ENCODE data around the gene TRMT2A.

The TRMT2A gene

DNA sequence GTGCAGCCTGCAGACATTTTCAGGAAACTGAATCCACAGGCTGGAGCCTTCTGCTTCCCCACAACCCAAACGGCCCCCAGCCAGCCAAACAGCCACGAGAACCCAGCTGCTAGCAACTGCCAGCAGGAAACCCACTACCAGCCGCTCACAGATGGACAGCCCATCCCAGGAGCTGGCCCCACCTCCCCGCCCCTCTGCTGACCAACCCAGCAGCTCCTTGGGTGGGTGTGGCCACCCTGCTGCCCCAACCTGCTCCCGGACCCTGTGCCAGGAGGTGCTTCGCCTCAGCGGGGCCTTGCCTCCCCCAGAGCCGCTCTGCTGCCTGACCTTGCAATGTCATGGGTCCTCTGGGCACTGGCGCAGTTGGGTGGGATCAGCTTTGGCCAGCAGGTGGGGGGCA is 42.0 kb upstream of the TRMT2A start:
- in situ Hi-C loops (cut with HindIII; ENCODE audit: low sequenced_read_pairs) = no loop called here
- DNase-seq (ENCODE audit: low read depth) = no peak
- no peak overlapping the region for H3K4me3 ChIP-seq (ENCODE audit: low read depth, low read length)
- TF ChIP-seq, protein P1, sequence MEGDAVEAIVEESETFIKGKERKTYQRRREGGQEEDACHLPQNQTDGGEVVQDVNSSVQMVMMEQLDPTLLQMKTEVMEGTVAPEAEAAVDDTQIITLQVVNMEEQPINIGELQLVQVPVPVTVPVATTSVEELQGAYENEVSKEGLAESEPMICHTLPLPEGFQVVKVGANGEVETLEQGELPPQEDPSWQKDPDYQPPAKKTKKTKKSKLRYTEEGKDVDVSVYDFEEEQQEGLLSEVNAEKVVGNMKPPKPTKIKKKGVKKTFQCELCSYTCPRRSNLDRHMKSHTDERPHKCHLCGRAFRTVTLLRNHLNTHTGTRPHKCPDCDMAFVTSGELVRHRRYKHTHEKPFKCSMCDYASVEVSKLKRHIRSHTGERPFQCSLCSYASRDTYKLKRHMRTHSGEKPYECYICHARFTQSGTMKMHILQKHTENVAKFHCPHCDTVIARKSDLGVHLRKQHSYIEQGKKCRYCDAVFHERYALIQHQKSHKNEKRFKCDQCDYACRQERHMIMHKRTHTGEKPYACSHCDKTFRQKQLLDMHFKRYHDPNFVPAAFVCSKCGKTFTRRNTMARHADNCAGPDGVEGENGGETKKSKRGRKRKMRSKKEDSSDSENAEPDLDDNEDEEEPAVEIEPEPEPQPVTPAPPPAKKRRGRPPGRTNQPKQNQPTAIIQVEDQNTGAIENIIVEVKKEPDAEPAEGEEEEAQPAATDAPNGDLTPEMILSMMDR (IDR thresholded peaks at IDR 0.05; ENCODE audit: low read depth, low read length, missing control alignments) = no peak

- TF ChIP-seq, protein P1 (IDR thresholded peaks at IDR 0.05; ENCODE audit: low read depth, low read length, missing control alignments) = no peak
- no peak for DNase-seq (ENCODE audit: low read depth)
- no peak overlapping the region for H3K4me3 ChIP-seq (ENCODE audit: low read depth, low read length)
- in situ Hi-C loops (cut with HindIII; ENCODE audit: low sequenced_read_pairs) = no loop called here
Measured at GRCh38 chr22:20158391-20159036, 41.5 kb upstream of the TRMT2A start.

GRCh38 chr22:20157430-20158183 is 40.6 kb upstream of the TRMT2A start:
- in situ Hi-C loops (cut with HindIII; ENCODE audit: low sequenced_read_pairs) = no loop called here
- TF ChIP-seq, protein P1 (IDR thresholded peaks at IDR 0.05; ENCODE audit: low read depth, low read length, missing control alignments) = no peak
- H3K4me3 ChIP-seq (ENCODE audit: low read depth, low read length) = no peak overlapping the region
- no peak for DNase-seq (ENCODE audit: low read depth)

DNA sequence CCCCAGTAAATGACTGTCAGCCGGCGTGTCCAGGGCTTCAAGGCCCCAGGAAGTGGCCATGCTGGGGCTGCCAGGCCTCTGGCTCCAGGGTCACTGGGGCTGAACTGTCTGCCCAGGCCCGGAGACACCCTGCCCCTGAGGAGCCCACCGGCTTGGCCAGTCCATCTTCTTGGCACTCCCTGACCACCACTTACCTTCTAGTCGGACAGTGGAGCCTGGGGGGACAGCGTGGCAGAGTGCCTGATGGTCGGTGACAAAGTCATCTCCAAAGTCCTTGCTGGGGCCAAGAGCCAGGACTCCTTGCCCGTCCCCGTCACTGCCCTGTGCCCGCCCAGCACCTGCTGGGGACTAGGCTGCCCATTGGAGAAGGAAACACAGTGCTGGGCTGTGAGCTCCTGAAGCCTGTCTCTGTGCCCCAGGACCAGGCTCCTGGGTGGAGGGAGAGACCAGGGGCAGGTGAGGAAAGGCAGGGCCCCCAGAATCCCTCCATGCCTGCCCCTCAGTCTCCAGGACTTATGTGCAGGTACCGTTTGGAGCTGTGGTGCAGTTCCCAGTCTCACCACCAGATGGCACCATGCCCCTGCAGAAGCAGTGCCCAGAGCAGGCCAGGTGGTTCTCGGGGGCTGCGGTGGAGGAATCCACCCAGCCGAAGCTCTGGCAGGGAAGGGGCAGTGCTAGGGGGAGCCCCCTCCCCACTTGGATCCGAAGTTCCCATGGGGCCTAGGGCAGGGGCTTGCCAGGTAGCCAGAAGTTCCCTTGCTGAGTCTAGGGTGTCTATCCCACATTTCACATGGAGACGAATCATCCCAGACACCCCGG is 39.8 kb upstream of the TRMT2A start:
- TF ChIP-seq, protein P1 (IDR thresholded peaks at IDR 0.05; ENCODE audit: low read depth, low read length, missing control alignments) = peak; percentile 96
- in situ Hi-C loops (cut with HindIII; ENCODE audit: low sequenced_read_pairs) = no loop called here
- no peak overlapping the region for H3K4me3 ChIP-seq (ENCODE audit: low read depth, low read length)
- peak; percentile 48 for DNase-seq (ENCODE audit: low read depth)

DNA sequence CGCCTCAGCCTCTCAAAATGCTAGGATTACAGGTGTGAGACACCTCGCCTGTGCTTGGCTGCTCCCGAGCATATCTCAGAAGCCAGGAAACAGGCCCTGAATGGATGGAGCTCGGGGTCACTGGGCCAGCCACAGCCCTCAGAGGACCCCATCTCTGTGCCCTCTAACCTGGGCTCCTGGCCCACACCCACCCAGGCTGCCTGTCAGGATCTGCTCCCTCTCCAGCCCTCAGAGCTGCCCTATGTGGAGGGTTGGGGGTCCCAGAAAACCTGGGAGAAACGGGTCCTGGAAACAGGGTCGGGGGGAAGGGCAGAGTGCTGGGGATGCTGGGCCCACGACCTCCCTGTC is 39.0 kb upstream of the TRMT2A start:
- no peak for DNase-seq (ENCODE audit: low read depth)
- TF ChIP-seq, protein P1 (IDR thresholded peaks at IDR 0.05; ENCODE audit: low read depth, low read length, missing control alignments) = no peak
- no peak overlapping the region for H3K4me3 ChIP-seq (ENCODE audit: low read depth, low read length)
- in situ Hi-C loops (cut with HindIII; ENCODE audit: low sequenced_read_pairs) = no loop called here

GRCh38 chr22:20155330-20156041 is 38.5 kb upstream of the TRMT2A start:
- peak overlapping the region; percentile 38 for H3K4me3 ChIP-seq (ENCODE audit: low read depth, low read length)
- in situ Hi-C loops (cut with HindIII; ENCODE audit: low sequenced_read_pairs) = no loop called here
- TF ChIP-seq, protein P1 (IDR thresholded peaks at IDR 0.05; ENCODE audit: low read depth, low read length, missing control alignments) = no peak
- peak; percentile 8 for DNase-seq (ENCODE audit: low read depth)

All from astrocyte of the cerebellum (primary cell).